Kidney epithelial cell (primary cell): ENCODE data around the gene GSDME. TPM values are rescaled to one million over a fixed set of nuclear protein-coding genes. Genes with fewer than 3 reads are reported as not detected.

Source experiments
- DNase-seq: peaks from one replicate; pipeline ENCODE4 v3.0.0-alpha.2; 2010; ENCODE audit warnings: low read depth
- H3K27me3 ChIP-seq: 2 replicates; pipeline ENCODE4 v1.6.0; 2011; ENCODE audit warnings: low read length; ENCODE audit not compliant: control insufficient read depth, insufficient read depth
- H3K36me3 ChIP-seq: 2 replicates; pipeline ENCODE4 v1.5.1; 2011; ENCODE audit warnings: low read length; ENCODE audit not compliant: control insufficient read depth, insufficient read depth
- H3K4me3 ChIP-seq: 2 replicates; pipeline ENCODE4 v1.5.1; 2011; ENCODE audit warnings: low read depth, mild to moderate bottlenecking, control low read depth, low read length
- total RNA-seq: library from RNA; depleted of rRNA; stranded (reverse); fragments of >200 nt; gene quantifications from 2 replicates; pipeline ENCODE4 v1.2.3, GENCODE V29; 2015
- TF ChIP-seq, protein P1 (sequence below): IDR thresholded peaks from 2 replicates; pipeline ENCODE4 v1.5.1; 2011; ENCODE audit warnings: mild to moderate bottlenecking, moderate library complexity, low read length, control low read depth, inconsistent platforms; ENCODE audit not compliant: insufficient read depth, poor library complexity, severe bottlenecking

GSDME gene
- total RNA-seq, 1 donor from 2014 or later: 84.8 TPM

DNA sequence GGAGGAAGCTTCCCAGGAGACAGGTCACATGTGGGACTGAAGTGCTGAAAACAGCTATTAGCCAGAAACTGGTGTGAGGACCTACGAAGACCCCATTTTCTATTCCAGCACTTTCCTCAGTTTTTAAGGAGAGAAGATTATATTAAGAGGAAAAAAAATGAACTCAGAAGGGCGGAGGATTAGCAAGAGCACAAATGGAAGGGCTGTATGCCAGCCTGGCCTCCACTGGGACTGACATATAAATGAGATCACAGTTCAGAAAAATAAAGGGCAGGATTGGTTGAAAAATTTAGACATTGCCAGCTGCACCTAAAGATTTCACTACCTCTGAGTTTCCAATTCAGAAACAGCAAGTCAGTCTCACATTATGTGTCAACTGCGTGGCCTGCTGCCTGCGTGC is 53.0 kb downstream of the GSDME start:
- DNase-seq: no peak
- TF ChIP-seq, protein P1, sequence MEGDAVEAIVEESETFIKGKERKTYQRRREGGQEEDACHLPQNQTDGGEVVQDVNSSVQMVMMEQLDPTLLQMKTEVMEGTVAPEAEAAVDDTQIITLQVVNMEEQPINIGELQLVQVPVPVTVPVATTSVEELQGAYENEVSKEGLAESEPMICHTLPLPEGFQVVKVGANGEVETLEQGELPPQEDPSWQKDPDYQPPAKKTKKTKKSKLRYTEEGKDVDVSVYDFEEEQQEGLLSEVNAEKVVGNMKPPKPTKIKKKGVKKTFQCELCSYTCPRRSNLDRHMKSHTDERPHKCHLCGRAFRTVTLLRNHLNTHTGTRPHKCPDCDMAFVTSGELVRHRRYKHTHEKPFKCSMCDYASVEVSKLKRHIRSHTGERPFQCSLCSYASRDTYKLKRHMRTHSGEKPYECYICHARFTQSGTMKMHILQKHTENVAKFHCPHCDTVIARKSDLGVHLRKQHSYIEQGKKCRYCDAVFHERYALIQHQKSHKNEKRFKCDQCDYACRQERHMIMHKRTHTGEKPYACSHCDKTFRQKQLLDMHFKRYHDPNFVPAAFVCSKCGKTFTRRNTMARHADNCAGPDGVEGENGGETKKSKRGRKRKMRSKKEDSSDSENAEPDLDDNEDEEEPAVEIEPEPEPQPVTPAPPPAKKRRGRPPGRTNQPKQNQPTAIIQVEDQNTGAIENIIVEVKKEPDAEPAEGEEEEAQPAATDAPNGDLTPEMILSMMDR: no peak
- Histone ChIP-seq H3K36me3 (no peaks in the 10 kb centered on the region), H3K4me3 (no peak overlapping the region), H3K27me3 (no peaks in the 10 kb centered on the region)

DNA sequence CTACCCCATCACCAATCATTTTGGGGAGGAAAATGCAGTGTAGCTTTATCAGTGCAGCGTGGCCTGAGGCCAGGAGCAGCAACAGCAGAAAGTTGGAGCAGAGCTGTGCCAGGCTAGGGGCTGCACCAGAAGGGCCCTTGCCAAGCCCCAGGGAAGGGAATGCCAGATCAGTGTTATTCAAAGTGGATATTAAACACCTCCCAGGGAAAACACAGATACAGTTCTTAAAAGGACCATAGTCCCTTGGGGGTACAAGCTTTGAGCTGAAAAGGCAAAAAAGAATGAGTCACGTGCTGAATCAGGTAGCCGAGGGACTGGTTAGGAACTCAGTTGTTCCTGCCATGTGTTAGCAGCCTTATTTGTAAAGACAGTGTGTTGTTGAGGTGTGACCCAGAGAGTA is 54.0 kb downstream of the GSDME start:
- no peak for DNase-seq
- TF ChIP-seq, protein P1: no peak
- no peak overlapping the region for H3K4me3 ChIP-seq
- H3K27me3 ChIP-seq: no peaks in the 10 kb centered on the region
- no peaks in the 10 kb centered on the region for H3K36me3 ChIP-seq

DNA sequence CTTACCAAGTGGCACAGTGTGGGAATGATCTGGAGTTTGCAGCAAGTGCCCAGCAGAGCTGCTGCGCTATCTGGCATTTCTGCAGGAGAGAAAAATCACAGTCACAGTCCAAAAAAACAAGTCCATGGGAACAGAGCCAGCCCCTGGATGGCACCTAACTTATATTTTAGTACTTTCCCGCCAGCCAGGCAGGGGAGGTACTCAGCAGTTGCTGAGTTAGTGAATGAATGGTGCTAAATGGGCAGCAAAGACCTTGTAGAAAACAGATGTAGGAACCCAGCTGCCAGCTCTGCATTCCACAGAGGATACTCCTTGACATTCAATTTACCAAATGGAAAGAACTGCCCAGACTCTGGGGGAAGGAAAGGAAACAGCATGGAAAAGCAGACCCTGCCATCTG is 54.5 kb downstream of the GSDME start:
- TF ChIP-seq, protein P1: no peak

DNA sequence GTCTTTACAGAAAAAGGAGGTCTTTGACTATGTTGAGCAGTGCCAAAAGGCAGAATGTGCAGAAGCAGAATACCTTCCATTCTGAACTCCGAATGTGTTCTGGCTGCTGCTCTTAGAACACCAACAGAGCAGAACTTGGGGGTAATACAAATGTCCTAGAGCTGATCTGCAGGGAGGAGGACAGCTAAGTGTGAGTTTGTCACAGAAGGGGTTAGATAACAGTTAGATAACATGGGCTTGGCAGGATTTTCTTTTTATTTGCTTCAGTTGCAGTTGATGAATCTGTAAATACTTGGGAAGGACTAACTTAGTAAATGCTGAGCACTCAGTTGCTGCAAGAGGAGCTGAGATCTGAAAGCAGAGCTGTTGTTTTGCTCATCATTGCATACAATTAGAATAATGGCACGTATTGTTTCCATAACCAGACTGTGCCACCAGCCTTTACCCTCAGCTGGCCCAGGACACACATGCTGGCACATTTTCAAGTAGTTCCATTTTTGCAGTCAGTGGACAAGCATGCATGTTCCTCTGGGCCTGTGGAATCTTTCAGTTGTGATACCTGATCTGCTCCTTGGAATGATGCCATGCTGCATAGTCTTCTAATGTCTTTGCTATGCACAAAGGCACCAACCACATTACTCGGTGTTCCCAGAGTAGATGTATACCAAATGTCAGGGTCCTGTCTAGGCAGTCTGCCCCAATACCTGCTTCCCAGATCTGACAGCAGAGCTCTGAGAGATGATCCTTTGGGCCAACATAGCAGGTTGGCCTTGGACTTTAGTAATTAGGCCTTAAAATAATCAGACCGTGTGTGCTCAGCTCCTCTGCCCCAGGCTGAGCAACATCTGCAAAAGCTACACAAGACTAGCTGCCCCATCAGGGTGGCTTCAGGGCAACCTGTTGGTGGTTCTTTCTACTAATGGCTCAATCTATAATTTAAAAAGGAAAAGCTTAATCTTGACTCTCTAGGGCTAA is 55.7 kb downstream of the GSDME start:
- H3K36me3 ChIP-seq: no peaks in the 10 kb centered on the region

More for the DNA sequence above, 54.5 kb downstream of the GSDME start:
- Histone ChIP-seq H3K27me3 (no peaks in the 10 kb centered on the region), H3K36me3 (no peaks in the 10 kb centered on the region), H3K4me3 (no peak overlapping the region)
- DNase-seq: no peak

DNA sequence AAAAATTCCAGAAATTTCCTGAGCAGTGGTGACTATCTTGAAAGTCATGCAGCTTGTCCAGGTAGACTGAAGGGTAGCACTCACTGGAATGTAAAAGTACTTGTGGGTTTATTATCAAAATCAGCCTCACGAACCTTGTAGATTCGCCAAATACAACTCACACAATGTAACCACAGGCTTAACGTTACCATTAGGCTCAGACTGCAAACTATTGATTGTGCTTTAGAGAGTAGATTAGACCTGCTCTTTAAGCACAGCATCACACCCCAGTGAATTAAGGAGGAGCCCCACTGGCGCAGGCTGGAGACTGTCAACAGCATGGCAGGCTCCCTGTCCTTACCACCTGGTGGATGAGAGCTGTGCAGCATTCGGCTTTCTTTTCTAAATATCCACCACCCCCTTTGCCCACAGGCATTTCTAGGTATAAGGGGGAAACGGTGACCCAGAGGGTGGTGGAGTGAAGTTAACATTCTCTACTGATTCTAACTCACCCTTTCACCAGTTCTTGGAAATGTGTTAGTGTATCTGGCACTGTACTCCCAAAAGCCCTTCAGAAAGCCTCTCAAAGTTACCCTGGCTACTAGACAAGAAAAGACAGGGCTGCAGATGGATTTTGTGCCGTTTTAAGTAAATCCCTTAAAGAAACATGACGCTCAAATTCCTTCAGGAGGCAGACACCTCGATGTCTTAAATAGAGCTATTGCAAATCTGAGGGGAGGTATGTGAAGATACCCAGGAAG is 56.6 kb downstream of the GSDME start:
- TF ChIP-seq, protein P1: no peak
- no peak for DNase-seq
- Histone ChIP-seq H3K4me3 (no peak overlapping the region), H3K27me3 (no peaks in the 10 kb centered on the region), H3K36me3 (peaks cover 2% of the 10 kb centered on the region)

More for the DNA sequence above, 55.7 kb downstream of the GSDME start:
- H3K27me3 ChIP-seq: no peaks in the 10 kb centered on the region
- peak; percentile 56 for DNase-seq
- H3K4me3 ChIP-seq: no peak overlapping the region
- TF ChIP-seq, protein P1: no peak
